CD1c-positive myeloid dendritic cell (primary cell): ENCODE results near the gene DCDC1.

Source experiments
- DNase-seq: peaks from one replicate; pipeline ENCODE4 v3.0.0-alpha.2; 2016; ENCODE audit errors: extremely low spot score

DCDC1 gene

DNA sequence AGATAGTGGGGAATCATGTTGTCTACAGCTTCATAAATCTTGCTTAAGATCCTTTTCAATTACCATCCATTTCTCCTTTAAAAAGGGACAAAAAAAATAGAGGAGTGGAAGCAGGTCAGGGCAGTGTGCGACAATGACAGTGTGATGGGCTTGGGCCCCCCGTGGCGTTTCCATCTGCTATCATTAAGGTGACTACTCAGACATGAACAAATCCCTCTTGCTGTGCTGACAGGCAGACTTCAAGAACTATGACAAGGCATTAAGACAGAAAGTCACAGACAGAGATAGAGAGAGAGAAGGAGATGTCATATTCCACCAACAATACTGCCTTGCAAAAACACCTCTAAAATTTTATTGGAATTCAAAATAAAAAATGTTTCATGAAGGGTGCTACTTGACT lies 263.2 kb downstream of the DCDC1 start:
- no peak for DNase-seq

- no peak for DNase-seq
Observed at GRCh38 chr11:31102875-31103274, 266.7 kb downstream of the DCDC1 start.

GRCh38 chr11:31102316-31102715 lies 267.2 kb downstream of the DCDC1 start:
- no peak for DNase-seq

- DNase-seq: no peak
Observed at GRCh38 chr11:31096191-31096805, 273.2 kb downstream of the DCDC1 start.

GRCh38 chr11:31092638-31093037 lies 276.9 kb downstream of the DCDC1 start:
- DNase-seq: no peak

GRCh38 chr11:31089117-31089516 lies 280.4 kb downstream of the DCDC1 start:
- DNase-seq: no peak

DNA sequence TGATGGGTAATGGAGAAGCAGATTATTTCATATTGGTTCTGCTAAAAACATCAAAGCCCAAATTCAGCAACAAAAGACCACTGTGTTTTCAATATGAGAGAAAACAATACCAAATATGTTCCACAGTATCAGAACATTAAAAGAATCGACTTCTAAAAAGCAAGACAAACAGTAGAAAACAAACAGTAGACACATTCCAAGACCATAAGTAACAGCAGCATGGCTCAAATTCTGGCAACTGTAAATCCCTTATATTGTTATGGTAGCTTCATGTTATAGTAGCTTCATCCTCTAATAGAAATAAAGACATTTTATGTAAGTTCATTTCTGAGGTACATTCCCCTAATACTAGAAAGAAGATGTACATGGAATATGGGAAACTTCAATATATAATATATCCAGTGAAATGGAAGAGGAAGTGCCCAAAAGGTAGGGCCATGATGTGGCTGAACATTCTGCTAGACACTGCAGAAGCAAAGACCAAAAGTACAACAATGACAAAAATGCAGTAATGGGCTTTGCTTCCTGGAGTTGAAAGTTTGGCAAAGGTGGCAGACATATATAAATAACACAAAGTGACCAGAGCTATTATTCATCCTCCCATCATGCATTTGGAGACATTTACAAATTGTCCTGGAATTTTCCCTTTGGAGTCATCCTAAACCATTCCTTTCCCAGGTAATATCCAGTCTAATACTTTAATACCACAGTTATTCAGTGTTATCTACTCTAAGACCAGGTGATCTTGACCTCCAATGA lies 299.9 kb downstream of the DCDC1 start:
- DNase-seq: no peak

- no peak for DNase-seq
Observed at GRCh38 chr11:31060880-31061279, 308.7 kb downstream of the DCDC1 start.

DNA sequence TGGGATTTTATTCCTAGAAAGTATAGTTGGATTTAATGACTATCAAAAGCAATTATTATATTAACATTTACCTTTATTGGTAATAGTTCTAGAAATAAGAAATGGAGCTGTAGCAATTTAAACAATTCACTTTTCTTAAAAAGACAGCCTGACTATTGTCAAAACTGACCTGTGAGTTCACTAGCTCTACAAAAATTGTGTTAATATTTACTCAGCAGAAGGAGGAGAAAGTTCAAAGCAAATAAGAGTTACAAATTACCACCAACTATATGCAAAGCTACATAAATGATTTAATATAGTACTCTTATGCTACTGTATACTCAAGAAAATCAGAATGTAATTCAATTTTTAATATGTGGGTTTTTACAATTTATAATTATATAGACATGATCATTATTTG lies 310.0 kb downstream of the DCDC1 start:
- DNase-seq: no peak

DNA sequence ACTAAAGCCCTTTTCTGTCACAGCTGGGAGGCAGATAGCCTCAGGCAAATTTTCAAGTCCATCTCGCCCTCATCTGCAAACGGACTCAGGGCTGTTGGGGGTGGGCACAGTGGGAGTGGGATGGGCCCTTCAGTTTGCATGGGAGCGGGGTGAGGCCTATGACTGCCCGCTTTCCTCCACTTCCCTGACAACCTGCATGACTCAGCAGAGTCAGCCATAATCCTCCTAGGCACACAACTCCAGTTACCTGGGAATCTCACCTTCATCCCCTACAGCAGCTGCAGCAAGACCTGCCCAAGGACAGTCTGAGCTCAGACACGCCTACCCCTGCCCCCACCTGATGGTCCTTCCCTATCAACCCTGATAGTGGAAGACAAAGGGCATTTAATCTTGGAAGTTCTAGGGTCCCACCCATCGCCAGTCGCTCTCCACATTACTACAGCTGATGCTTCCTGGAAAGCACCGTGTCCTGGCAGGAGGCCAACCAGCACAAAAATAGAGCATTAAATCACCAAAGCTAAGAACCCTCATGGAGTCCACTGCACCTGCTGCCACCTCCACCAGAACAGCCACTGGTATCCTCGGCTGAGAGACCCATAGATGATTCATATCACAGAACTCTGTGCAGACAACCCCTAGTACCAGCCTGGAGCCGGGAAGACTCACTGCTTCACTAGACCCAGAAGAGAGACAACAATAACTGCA lies 319.3 kb downstream of the DCDC1 start:
- no peak for DNase-seq

GRCh38 chr11:31045335-31045734 lies 324.2 kb downstream of the DCDC1 start:
- no peak for DNase-seq

- DNase-seq: no peak
Observed at GRCh38 chr11:31030138-31030792, 339.3 kb downstream of the DCDC1 start.

DNA sequence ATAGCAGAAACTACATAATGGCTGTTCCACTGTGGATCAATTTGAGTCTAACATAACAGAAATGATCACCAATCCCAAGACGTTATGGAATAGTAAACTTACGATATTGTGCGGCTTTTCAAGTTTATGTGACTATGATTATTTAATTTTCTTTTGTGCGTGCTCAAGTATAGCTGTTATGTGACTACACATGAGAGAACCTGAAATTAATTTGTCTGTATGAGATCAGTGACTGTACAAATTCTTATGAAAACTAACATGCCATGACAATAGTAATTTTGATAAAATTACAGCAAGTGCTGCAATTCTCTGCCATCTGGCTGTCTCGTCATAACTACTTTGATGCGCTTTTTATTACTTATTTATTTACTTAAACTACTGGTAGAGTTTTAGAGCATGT lies 343.2 kb downstream of the DCDC1 start:
- DNase-seq: no peak

GRCh38 chr11:31022080-31022479 lies 347.5 kb downstream of the DCDC1 start:
- DNase-seq: no peak

DNA sequence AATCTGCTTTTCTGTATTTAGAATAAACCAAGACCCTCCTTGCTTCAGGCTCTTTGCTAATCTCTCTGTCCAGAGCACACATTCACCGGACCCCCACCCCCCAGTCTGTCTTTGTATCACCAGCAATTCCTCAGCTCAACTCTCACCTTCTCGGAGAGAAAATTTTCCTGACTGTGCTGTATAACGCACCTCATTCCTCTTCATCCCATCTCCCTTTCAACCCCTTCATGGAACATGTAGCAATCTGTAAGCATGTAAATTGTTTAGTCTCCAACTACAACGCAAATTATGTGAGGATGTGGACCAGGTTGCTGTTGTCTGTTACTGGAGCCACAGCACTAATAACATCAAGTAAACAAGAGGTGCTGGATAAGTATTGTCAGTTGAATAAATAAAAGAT lies 349.8 kb downstream of the DCDC1 start:
- DNase-seq: no peak

DNA sequence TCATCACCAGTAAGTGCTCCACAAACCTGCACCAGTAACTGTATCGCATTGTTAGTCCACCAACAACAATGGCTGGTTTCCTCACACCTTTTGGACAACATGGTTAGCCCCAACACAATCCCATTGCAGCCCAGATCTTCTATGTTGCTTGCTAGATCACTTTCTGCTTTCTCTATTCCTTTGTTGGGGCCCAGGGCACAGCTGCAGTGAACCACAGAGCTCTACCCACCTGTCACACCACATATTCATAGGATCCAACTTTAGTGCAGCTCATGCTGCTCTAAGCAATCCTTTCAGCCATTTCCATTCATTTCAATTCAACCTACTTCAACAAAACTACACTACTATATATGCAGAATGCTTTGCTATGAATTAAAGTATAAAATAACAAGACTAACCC lies 364.3 kb downstream of the DCDC1 start:
- DNase-seq: no peak

- DNase-seq: no peak
Observed at GRCh38 chr11:31001427-31001826, 368.1 kb downstream of the DCDC1 start.

DNA sequence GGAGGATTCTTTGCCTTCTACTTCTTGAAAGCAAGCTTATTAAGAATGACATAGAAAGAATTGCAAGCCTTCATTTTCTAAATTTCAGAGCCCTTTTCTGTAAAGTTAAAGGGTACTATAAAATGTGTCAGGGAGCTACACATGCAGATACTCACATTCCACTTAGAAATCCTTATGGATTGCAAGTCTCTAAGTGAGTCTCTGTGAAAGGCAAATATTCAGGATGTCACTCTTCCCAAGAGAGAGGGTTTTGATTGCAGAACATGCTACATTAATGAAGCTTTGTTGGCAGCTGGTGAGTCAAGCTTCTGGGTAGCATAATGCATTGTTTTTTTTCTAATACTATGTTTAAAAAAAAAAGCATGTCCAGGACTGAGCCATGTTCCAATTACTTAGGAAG lies 369.2 kb downstream of the DCDC1 start:
- no peak for DNase-seq

DNA sequence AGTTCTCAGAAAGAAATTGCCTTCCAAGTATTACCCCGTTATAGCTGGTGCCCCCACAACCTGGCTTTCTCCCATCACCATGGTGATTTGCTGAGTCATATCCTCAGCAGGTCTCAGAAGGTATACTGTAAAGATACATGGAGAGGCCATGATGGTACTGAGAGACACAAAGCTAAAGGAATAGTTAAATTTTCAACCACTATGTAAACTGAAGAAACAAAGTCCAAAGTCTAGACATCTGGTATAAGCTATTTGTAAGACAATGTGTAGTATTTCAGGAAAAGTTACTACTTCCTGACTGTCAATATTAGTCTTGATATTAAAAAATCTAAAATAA lies 377.1 kb downstream of the DCDC1 start:
- no peak for DNase-seq

DNA sequence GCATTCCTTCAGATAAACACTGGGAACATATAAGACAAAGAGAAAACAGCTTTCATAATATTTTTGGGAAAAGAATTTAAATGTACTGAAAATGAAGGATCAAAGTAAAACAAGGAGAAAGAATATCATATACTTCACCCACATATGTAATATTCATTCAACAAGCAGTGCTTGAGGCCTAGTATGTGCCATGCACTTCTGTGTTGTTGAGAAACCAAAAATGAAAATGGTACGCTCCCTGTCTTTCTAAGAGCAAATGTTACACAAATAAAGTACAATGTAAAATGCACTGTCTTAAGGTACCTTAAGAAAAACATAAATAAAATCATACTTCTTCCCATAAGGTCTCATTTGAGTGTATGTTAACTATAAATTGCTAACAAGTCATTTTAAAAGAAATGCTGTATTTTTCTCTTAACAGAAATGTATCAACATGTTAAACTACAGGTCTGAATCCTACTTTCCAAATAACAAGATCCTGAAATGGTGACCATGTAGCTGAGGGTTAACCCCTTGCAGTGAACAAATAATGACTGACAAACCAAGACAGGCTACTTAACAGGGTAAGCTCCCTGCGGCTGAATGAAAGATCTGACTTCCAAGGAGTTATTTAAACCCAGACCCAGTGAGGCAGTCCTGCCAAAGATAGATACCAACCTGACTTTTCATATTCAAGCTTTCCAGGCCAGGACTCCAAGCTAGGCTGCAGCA lies 377.6 kb downstream of the DCDC1 start:
- no peak for DNase-seq

DNA sequence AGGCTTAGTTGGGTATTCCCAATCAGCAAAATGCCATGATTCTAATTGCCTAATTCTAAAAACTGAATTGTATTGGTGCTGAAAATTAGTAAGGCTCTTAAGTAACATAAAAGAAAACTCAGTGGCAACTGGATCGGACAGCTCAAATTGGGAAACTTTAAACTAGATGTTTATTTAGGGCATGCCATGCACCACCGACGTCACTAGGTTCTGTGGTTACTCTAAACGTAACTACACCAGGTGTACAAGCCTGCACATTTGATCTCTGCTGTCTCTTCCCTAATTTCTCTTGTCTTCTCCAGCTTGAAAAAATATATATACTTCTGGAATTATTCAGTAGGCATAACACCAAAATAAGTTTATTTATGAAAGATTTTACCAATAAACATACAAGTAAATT lies 378.2 kb downstream of the DCDC1 start:
- DNase-seq: no peak
